HepG2 (cell line): Measurements from ENCODE around the gene LHX3. TPM values are rescaled to one million over a fixed set of nuclear protein-coding genes. Genes with fewer than 3 reads are reported as not detected.
A peak's percentile ranks its signal among the peaks of the same experiment; 100 is the strongest.

Source experiments
- AHR ChIP-seq: IDR thresholded peaks from 2 replicates; pipeline ENCODE4 v1.6.1; 2018; ENCODE audit warnings: missing genetic modification reagents, missing compliant biosample characterization
- GZF1 ChIP-seq: sonication (generic); formaldehyde crosslinking; IDR thresholded peaks from 2 replicates; pipeline ENCODE4 v1.5.1; 2020; ENCODE audit warnings: mild to moderate bottlenecking, missing genetic modification reagents
- NR2F2 ChIP-seq: IDR thresholded peaks from 2 replicates; pipeline ENCODE4 v1.6.1; 2012; ENCODE audit warnings: low read depth, inconsistent platforms, borderline replicate concordance
- PHF20 ChIP-seq: sonication (generic); formaldehyde crosslinking; IDR thresholded peaks from 2 replicates; pipeline ENCODE4 v1.5.0; 2020; ENCODE audit warnings: mild to moderate bottlenecking, missing genetic modification reagents
- TAF1 ChIP-seq: sonication (generic); formaldehyde crosslinking; IDR thresholded peaks from 2 replicates; pipeline ENCODE4 v1.4.0; 2020; ENCODE audit warnings: missing genetic modification reagents
- ZFP37 ChIP-seq: sonication (generic); formaldehyde crosslinking; IDR thresholded peaks from 2 replicates; pipeline ENCODE4 v1.4.0; 2020; ENCODE audit warnings: missing genetic modification reagents, borderline replicate concordance
- ZFY ChIP-seq: sonication (generic); formaldehyde crosslinking; IDR thresholded peaks from 2 replicates; pipeline ENCODE4 v1.4.0; 2020; ENCODE audit warnings: missing genetic modification reagents
- ZNF160 ChIP-seq: sonication (generic); formaldehyde crosslinking; IDR thresholded peaks from 2 replicates; pipeline ENCODE4 v1.8.0; 2022; ENCODE audit warnings: mild to moderate bottlenecking, inconsistent platforms, missing genetic modification reagents
- ZNF263 ChIP-seq: sonication (generic); formaldehyde crosslinking; IDR thresholded peaks from 2 replicates; pipeline ENCODE4 v1.4.0; 2020; ENCODE audit warnings: missing genetic modification reagents
- ZNF30 ChIP-seq: sonication (generic); formaldehyde crosslinking; IDR thresholded peaks from 2 replicates; pipeline ENCODE4 v1.5.0; 2020; ENCODE audit warnings: mild to moderate bottlenecking, missing genetic modification reagents
- ZNF367 ChIP-seq: sonication (generic); formaldehyde crosslinking; IDR thresholded peaks from 2 replicates; pipeline ENCODE4 v1.4.0; 2020; ENCODE audit warnings: missing genetic modification reagents, borderline replicate concordance
- ZNF546 ChIP-seq: sonication (generic); formaldehyde crosslinking; conservative IDR thresholded peaks from 2 replicates; pipeline ENCODE4 v1.8.1; 2023; ENCODE audit warnings: mild to moderate bottlenecking, missing genetic modification reagents
- ZNF776 ChIP-seq: sonication (generic); formaldehyde crosslinking; IDR thresholded peaks from 2 replicates; pipeline ENCODE4 v1.4.0; 2020; ENCODE audit warnings: mild to moderate bottlenecking, missing genetic modification reagents
- polyA plus RNA-seq, 8 experiments: library from polyadenylated mRNA; depleted of rRNA in 3 of 8; stranded (reverse) in 7 of 8; unstranded in 1 of 8; fragments of >200 nt; fragmentation: Illumina TruSeq in 4 of 8; extraction: Trizol in 4 of 8; gene quantifications; 2 replicates each; pipeline versions ENCODE4 v1.2.1 to v1.2.3, GENCODE V29; 2011 to 2016; ENCODE audit warnings: low read depth in 4 of 8, missing spikeins in 1 of 8, mixed read lengths in 1 of 8; ENCODE audit not compliant: insufficient read depth in 1 of 8
- total RNA-seq, 5 experiments: library from RNA; depleted of rRNA; stranded (reverse); fragments of >200 nt; fragmentation: Illumina TruSeq; extraction: Trizol; gene quantifications; 2 replicates each; pipeline ENCODE4 v1.2.3, GENCODE V29; 2016; ENCODE audit warnings: low read depth in 1 of 5
- TF ChIP-seq, protein P1 (sequence below): sonication (generic); formaldehyde crosslinking; IDR thresholded peaks from 2 replicates; pipeline ENCODE4 v1.5.0; 2020; ENCODE audit warnings: missing genetic modification reagents, mild to moderate bottlenecking, borderline replicate concordance
- TF ChIP-seq, protein P2 (sequence below): sonication (generic); formaldehyde crosslinking; IDR thresholded peaks from 2 replicates; pipeline ENCODE4 v1.8.1; 2023; ENCODE audit warnings: missing genetic modification reagents, inconsistent platforms, borderline replicate concordance
- TF ChIP-seq, protein P3 (sequence below): sonication (generic); formaldehyde crosslinking; IDR thresholded peaks from 2 replicates; pipeline ENCODE4 v1.5.1; 2020; ENCODE audit warnings: mild to moderate bottlenecking, missing genetic modification reagents, borderline replicate concordance

LHX3 gene
- total and polyA plus RNA-seq, 2 of the 13 experiments (the other 11 are each of a cell fraction or from before 2014, with no cell fraction given) = not detected

DNA sequence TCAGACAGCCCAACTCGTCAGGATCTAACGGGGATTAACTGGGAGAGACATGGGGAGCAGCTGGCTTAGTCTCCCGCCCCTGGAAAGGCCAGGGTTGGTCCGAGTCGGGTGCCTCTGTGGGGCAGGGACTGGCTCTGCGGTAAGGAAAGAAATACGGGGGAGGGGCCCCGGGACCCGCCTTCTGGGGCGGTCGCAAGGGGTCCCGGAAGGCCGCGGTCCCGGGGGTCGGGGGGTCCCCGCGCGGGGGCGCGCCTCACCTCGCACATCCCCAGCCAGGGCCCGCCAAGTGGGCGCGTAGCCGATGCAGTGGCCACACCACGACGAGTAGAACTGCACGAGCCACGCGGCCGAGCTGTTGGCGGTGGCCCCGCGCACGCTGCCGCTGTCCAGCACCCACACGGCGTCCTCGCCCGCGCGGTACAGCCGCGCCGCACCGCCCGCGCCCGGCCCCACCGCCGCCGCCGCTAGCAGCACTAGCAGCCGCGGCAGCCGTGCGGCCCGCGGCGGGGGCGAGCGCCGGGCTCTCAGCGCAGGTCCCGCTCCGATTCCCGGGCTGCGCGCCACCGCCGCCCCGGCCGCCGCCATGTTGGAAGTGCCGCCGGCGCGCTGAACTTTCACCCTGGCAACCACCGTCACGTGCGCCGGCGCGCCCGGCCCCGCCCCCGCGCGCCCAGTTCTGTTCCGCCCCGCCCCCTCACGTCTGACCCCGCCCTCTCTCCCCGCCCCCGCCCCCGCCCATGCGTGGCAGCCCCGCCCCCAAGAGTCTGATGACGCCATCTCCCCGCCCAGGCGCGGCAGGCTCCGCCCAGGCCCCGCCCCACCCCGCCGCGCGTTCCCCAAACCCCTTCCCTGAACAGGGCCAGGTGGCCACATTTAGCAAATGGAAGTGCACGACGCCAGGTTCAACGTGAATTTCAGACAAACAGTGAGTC lies 40.6 kb upstream of the LHX3 start, which contains the start of gene QSOX2 (continued):
- peak; percentile 31; the same call in 1 of the 2 replicates for TF ChIP-seq ZNF263 (CRISPR knock-in tag)
- peak; percentile 72 for TF ChIP-seq ZFY (CRISPR knock-in tag)
- TF ChIP-seq, protein P1, sequence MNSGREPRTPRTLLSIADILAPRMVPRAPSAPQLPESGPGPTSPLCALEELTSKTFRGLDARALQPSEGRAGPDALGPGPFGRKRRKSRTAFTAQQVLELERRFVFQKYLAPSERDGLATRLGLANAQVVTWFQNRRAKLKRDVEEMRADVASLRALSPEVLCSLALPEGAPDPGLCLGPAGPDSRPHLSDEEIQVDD (CRISPR knock-in tag) = no peak
- TF ChIP-seq, protein P2, sequence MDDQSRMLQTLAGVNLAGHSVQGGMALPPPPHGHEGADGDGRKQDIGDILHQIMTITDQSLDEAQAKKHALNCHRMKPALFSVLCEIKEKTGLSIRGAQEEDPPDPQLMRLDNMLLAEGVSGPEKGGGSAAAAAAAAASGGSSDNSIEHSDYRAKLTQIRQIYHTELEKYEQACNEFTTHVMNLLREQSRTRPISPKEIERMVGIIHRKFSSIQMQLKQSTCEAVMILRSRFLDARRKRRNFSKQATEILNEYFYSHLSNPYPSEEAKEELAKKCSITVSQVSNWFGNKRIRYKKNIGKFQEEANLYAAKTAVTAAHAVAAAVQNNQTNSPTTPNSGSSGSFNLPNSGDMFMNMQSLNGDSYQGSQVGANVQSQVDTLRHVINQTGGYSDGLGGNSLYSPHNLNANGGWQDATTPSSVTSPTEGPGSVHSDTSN (CRISPR knock-in tag) = no peak
- TF ChIP-seq ZNF776 (CRISPR knock-in tag) = 0 out of 2 replicates have a peak, but pooled peaks have one; percentile 11
- no peak for TF ChIP-seq ZNF367 (CRISPR knock-in tag)
- no peak for TF ChIP-seq ZNF546
- TF ChIP-seq ZFP37 (CRISPR knock-in tag) = no peak
- no peak for TF ChIP-seq ZNF160 (CRISPR knock-in tag)
- no peak for TF ChIP-seq GZF1 (CRISPR knock-in tag)
- TF ChIP-seq NR2F2 = no peak
- no peak for TF ChIP-seq ZNF30 (CRISPR knock-in tag)
- TF ChIP-seq, protein P3, sequence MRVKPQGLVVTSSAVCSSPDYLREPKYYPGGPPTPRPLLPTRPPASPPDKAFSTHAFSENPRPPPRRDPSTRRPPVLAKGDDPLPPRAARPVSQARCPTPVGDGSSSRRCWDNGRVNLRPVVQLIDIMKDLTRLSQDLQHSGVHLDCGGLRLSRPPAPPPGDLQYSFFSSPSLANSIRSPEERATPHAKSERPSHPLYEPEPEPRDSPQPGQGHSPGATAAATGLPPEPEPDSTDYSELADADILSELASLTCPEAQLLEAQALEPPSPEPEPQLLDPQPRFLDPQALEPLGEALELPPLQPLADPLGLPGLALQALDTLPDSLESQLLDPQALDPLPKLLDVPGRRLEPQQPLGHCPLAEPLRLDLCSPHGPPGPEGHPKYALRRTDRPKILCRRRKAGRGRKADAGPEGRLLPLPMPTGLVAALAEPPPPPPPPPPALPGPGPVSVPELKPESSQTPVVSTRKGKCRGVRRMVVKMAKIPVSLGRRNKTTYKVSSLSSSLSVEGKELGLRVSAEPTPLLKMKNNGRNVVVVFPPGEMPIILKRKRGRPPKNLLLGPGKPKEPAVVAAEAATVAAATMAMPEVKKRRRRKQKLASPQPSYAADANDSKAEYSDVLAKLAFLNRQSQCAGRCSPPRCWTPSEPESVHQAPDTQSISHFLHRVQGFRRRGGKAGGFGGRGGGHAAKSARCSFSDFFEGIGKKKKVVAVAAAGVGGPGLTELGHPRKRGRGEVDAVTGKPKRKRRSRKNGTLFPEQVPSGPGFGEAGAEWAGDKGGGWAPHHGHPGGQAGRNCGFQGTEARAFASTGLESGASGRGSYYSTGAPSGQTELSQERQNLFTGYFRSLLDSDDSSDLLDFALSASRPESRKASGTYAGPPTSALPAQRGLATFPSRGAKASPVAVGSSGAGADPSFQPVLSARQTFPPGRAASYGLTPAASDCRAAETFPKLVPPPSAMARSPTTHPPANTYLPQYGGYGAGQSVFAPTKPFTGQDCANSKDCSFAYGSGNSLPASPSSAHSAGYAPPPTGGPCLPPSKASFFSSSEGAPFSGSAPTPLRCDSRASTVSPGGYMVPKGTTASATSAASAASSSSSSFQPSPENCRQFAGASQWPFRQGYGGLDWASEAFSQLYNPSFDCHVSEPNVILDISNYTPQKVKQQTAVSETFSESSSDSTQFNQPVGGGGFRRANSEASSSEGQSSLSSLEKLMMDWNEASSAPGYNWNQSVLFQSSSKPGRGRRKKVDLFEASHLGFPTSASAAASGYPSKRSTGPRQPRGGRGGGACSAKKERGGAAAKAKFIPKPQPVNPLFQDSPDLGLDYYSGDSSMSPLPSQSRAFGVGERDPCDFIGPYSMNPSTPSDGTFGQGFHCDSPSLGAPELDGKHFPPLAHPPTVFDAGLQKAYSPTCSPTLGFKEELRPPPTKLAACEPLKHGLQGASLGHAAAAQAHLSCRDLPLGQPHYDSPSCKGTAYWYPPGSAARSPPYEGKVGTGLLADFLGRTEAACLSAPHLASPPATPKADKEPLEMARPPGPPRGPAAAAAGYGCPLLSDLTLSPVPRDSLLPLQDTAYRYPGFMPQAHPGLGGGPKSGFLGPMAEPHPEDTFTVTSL (CRISPR knock-in tag) = no peak
- 0 out of 2 replicates have a peak, but pooled peaks have one; percentile 9 for TF ChIP-seq PHF20
- TF ChIP-seq TAF1 (CRISPR knock-in tag) = peak; percentile 67
- 0 out of 2 replicates have a peak, but pooled peaks have one; percentile 41 for TF ChIP-seq AHR (CRISPR knock-in tag)
